SU-DHL-6 (cell line): ENCODE measurements around the gene PRKN.

Source experiments
- H2AFZ ChIP-seq: fragments of 200-600 bp; sonication (generic); 2 replicates; pipeline ENCODE4 v1.6.1; 2014; ENCODE audit warnings: low read depth, mild to moderate bottlenecking, moderate library complexity, mixed read lengths, antibody characterized with exemption, low read length; ENCODE audit not compliant: severe bottlenecking
- H3F3A ChIP-seq: fragments of 200-600 bp; shearing (Covaris generic); 2 replicates; pipeline ENCODE4 v1.6.0; 2016; ENCODE audit warnings: antibody characterized with exemption, mild to moderate bottlenecking; ENCODE audit not compliant: insufficient read depth
- H3K27ac ChIP-seq: fragments of 200-600 bp; sonication (generic); 2 replicates; pipeline ENCODE4 v1.5.1; 2016; ENCODE audit warnings: low read depth, mild to moderate bottlenecking, low read length, moderate library complexity, mixed read lengths
- H3K27me3 ChIP-seq: fragments of 200-600 bp; sonication (generic), shearing (Covaris generic); 2 replicates; pipeline ENCODE4 v1.6.0; 2014; ENCODE audit warnings: mild to moderate bottlenecking, low read length
- H3K36me3 ChIP-seq: fragments of 200-600 bp; sonication (generic); 2 replicates; pipeline ENCODE4 v1.6.1; 2014; ENCODE audit warnings: mild to moderate bottlenecking, low read length, mixed read lengths
- H3K4me2 ChIP-seq: fragments of 300-600, 200-600 bp; shearing (Covaris generic), sonication (generic); 2 replicates; pipeline ENCODE4 v1.6.0; 2014; ENCODE audit warnings: low read length, low read depth, mild to moderate bottlenecking; ENCODE audit not compliant: poor library complexity, severe bottlenecking
- H3K4me3 ChIP-seq: fragments of 200-600 bp; sonication (generic); 2 replicates; pipeline ENCODE4 v1.5.1; 2014; ENCODE audit warnings: antibody characterized with exemption, low read length, mild to moderate bottlenecking, mixed read lengths; ENCODE audit not compliant: insufficient read depth, poor library complexity, severe bottlenecking
- H3K79me2 ChIP-seq: fragments of 200-600 bp; sonication (generic); 2 replicates; pipeline ENCODE4 v1.6.1; 2014; ENCODE audit warnings: mild to moderate bottlenecking, low read length, moderate library complexity; ENCODE audit not compliant: insufficient read depth
- H3K9ac ChIP-seq: fragments of 200-600 bp; sonication (generic); 2 replicates; pipeline ENCODE4 v1.7.0; 2014; ENCODE audit warnings: mild to moderate bottlenecking, low read length
- H3K9me2 ChIP-seq: fragments of 200-600 bp; sonication (generic); replicated peaks from 2 replicates; pipeline ENCODE4 v1.6.1; 2014; ENCODE audit warnings: low read length; ENCODE audit not compliant: insufficient read depth
- H3K9me3 ChIP-seq: fragments of 200-600 bp; sonication (generic); 2 replicates; pipeline ENCODE4 v1.6.1; 2014; ENCODE audit warnings: low read length, mixed read lengths; ENCODE audit not compliant: insufficient read depth
- H4K20me1 ChIP-seq: fragments of 200-600 bp; sonication (generic); 2 replicates; pipeline ENCODE4 v1.6.1; 2014; ENCODE audit warnings: low read depth, mild to moderate bottlenecking, antibody characterized with exemption, low read length, moderate library complexity, mixed read lengths
- CTCF ChIP-seq: fragments of 200-600 bp; sonication (generic); IDR thresholded peaks from one replicate; pipeline ENCODE4 v1.5.1; 2017; ENCODE audit warnings: antibody characterized with exemption, mild to moderate bottlenecking, low read length, moderate library complexity; ENCODE audit not compliant: insufficient read depth, poor library complexity, severe bottlenecking
- EZH2phosphoT487 ChIP-seq: fragments of 200-600 bp; sonication (generic), shearing (Covaris generic); conservative IDR thresholded peaks from 2 replicates; pipeline ENCODE4 v1.6.1; 2018; ENCODE audit warnings: mild to moderate bottlenecking, antibody characterized with exemption, low read length, moderate library complexity, mixed read lengths

Gene PRKN

GRCh38 chr6:161696801-161697200 lies 1030.8 kb downstream of the PRKN start:
- Histone ChIP-seq H3F3A (no peaks in the 10 kb centered on the region), H3K4me2 (no peak overlapping the region), H3K9me2 (no peaks in the 10 kb centered on the region), H3K9ac (no peak overlapping the region), H3K4me3 (no peak overlapping the region), H3K27me3 (no peaks in the 10 kb centered on the region), H3K27ac (no peak overlapping the region), H3K36me3 (no peaks in the 10 kb centered on the region), H4K20me1 (no peaks in the 10 kb centered on the region), H2AFZ (no peak overlapping the region), H3K79me2 (no peaks in the 10 kb centered on the region), H3K9me3 (no peaks in the 10 kb centered on the region)
- TF ChIP-seq CTCF (no peak), EZH2phosphoT487 (no peak)

DNA sequence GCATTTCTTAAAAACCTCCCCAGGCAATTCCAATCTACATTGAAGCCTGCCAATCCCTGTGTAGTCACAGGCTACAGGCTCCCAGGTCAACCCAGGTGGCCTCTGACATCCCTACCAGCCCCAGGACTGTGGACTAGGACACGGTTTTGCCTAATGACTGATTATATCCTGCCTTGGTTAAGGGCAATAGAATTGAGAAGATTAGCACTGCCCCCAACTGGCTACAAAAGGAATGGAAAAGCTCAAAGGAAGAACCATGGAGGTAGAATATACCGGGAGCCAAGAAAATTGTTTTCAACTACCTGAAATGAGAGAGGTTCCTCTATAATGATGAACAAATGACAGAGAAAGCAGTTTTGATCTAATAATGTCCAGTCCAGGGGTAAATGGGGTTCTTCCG lies 1032.6 kb downstream of the PRKN start:
- Histone ChIP-seq H3K9ac (no peak overlapping the region), H3K27ac (no peak overlapping the region), H3K4me3 (no peak overlapping the region), H3K27me3 (no peaks in the 10 kb centered on the region), H3K4me2 (no peak overlapping the region), H3K9me3 (no peaks in the 10 kb centered on the region), H2AFZ (no peak overlapping the region), H3K79me2 (no peaks in the 10 kb centered on the region), H3K9me2 (no peaks in the 10 kb centered on the region), H3F3A (no peaks in the 10 kb centered on the region), H4K20me1 (no peaks in the 10 kb centered on the region), H3K36me3 (no peaks in the 10 kb centered on the region)
- TF ChIP-seq CTCF (peak; percentile 40), EZH2phosphoT487 (no peak)

DNA sequence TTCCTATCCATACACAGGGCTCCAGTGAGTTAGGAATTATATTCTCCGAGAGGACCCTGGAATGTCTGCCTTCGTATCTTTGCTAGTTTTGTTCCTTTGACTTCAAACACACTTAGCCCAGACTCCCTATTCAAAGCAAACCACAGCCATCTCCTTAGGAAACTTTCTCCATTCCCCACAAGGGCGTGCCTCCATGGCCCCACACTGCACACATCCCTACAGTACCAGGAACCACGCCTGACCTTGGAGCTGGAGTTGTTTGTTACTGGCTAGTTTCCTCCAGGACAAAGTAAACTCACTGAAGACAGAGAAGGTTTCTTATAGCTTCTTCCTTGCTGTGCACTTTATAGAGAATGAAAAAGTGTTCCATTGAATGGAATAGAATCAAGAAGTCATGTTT lies 1040.9 kb downstream of the PRKN start:
- H3K27ac ChIP-seq = no peak overlapping the region
- H3K79me2 ChIP-seq = no peaks in the 10 kb centered on the region
- TF ChIP-seq CTCF (no peak), EZH2phosphoT487 (no peak)
- H2AFZ ChIP-seq = no peak overlapping the region
- H3K9me3 ChIP-seq = no peaks in the 10 kb centered on the region
- no peaks in the 10 kb centered on the region for H3K9me2 ChIP-seq
- H3K9ac ChIP-seq = no peak overlapping the region
- H4K20me1 ChIP-seq = no peaks in the 10 kb centered on the region
- H3K4me3 ChIP-seq = no peak overlapping the region
- no peak overlapping the region for H3K4me2 ChIP-seq
- H3K27me3 ChIP-seq = no peaks in the 10 kb centered on the region
- H3F3A ChIP-seq = no peaks in the 10 kb centered on the region
- no peaks in the 10 kb centered on the region for H3K36me3 ChIP-seq
